GM12892 (cell line): ENCODE results near the gene TXLNB.
"Not testable (repeated sequence)": the region's sequence is repeated elsewhere in the genome, so short reads cannot be mapped to it uniquely, and the experiment has no call there.

Experiments used
- POLR2A ChIP-seq: IDR thresholded peaks from 2 replicates; pipeline ENCODE4 v1.6.1; 2011; ENCODE audit warnings: low read depth, low read length, control low read depth
- POLR2AphosphoS5 ChIP-seq: IDR thresholded peaks from 2 replicates; pipeline ENCODE4 v1.6.1; 2011; ENCODE audit warnings: low read depth, low read length, control low read depth

- not testable (repeated sequence) for TF ChIP-seq POLR2A, POLR2AphosphoS5
These were observed 79.3 kb downstream of the TXLNB start for GRCh38 chr6:139212460-139212859.
